Measurements from ENCODE around the gene ICAM4. TPM values are rescaled to one million over a fixed set of nuclear protein-coding genes. Genes with fewer than 3 reads are reported as not detected.

Gene ICAM4
- total and polyA plus RNA-seq, 2 experiments from 2014 or later = 1.1 to 1.3 TPM

- DNase-seq = peak; percentile 80
Observed at GRCh38 chr19:10288662-10289166, 2.0 kb downstream of the ICAM4 start.

GRCh38 chr19:10289167-10289835, 2.5 kb downstream of the ICAM4 start:
- peak overlapping the region; percentile 80 for H3K4me2 ChIP-seq (ENCODE audit: unreplicated experiment)
- H3K36me3 ChIP-seq (ENCODE audit: low read depth) = no peaks in the 10 kb centered on the region; the same call in 1 of the 2 replicates
- H3K27ac ChIP-seq = peak overlapping the region; percentile 68
- H2AFZ ChIP-seq = peak overlapping the region; percentile 76
- no peaks in the 10 kb centered on the region; the same call in 1 of the 2 replicates for H3K4me1 ChIP-seq (ENCODE audit: insufficient read depth)
- in situ Hi-C loops (cut with MboI) = no loop called here
- no peak for TF ChIP-seq EZH2 (IDR thresholded peaks at IDR 0.05; ENCODE audit: insufficient read depth, poor library complexity, severe bottlenecking)
- no peak for TF ChIP-seq EZH2phosphoT487 (IDR thresholded peaks at IDR 0.05; ENCODE audit: insufficient read depth, low read depth)
- H3K79me2 ChIP-seq (ENCODE audit: insufficient read depth) = no peaks in the 10 kb centered on the region
- no peaks in the 10 kb centered on the region for H4K20me1 ChIP-seq (ENCODE audit: insufficient read depth)
- 2% methylated on average over 40 to 49 of the region's 50 CpGs for WGBS, 2 experiments (ENCODE audit: low coverage in 1 of 2, low lambda C conversion rate in 2 of 2, missing lambda C conversion rate in 2 of 2)
- no peaks in the 10 kb centered on the region for H3K9me3 ChIP-seq (ENCODE audit: low read depth)
- no peaks in the 10 kb centered on the region for H3K27me3 ChIP-seq (replicated peaks; ENCODE audit: insufficient read depth)
- peak overlapping the region; percentile 70 for H3K9ac ChIP-seq
- H3K9me2 ChIP-seq (ENCODE audit: insufficient read depth) = no peaks in the 10 kb centered on the region
- peak; percentile 93 for DNase-seq
- H3F3A ChIP-seq (ENCODE audit: insufficient read depth) = 0 out of 2 replicates have a peak, but pooled peaks cover 9% of the 10 kb centered on the region
- H3K4me3 ChIP-seq = peak overlapping the region; percentile 72

More at GRCh38 chr19:10288662-10289166, 2.0 kb downstream of the ICAM4 start:
- peak overlapping the region; percentile 70 for H3K9ac ChIP-seq
- TF ChIP-seq EZH2phosphoT487 (IDR thresholded peaks at IDR 0.05; ENCODE audit: insufficient read depth, low read depth) = no peak
- no peak for TF ChIP-seq EZH2 (IDR thresholded peaks at IDR 0.05; ENCODE audit: insufficient read depth, poor library complexity, severe bottlenecking)
- H3K9me2 ChIP-seq (ENCODE audit: insufficient read depth) = no peaks in the 10 kb centered on the region
- peak overlapping the region; percentile 80 for H3K4me2 ChIP-seq (ENCODE audit: unreplicated experiment)
- in situ Hi-C loops (cut with MboI) = no loop called here
- H3K4me3 ChIP-seq = peak overlapping the region; percentile 72
- H2AFZ ChIP-seq = peak overlapping the region; percentile 76
- no peaks in the 10 kb centered on the region for H3K27me3 ChIP-seq (replicated peaks; ENCODE audit: insufficient read depth)
- no peaks in the 10 kb centered on the region for H3K9me3 ChIP-seq (ENCODE audit: low read depth)
- no peaks in the 10 kb centered on the region for H4K20me1 ChIP-seq (ENCODE audit: insufficient read depth)
- no peaks in the 10 kb centered on the region; the same call in 1 of the 2 replicates for H3K36me3 ChIP-seq (ENCODE audit: low read depth)
- no peaks in the 10 kb centered on the region for H3K79me2 ChIP-seq (ENCODE audit: insufficient read depth)
- H3K4me1 ChIP-seq (ENCODE audit: insufficient read depth) = no peaks in the 10 kb centered on the region; the same call in 1 of the 2 replicates
- H3K27ac ChIP-seq = peak overlapping the region; percentile 68
- WGBS, 2 experiments (ENCODE audit: low coverage in 1 of 2, low lambda C conversion rate in 2 of 2, missing lambda C conversion rate in 2 of 2) = 4 to 5% methylated on average over 19 to 23 of the region's 23 CpGs
- 0 out of 2 replicates have a peak, but pooled peaks cover 9% of the 10 kb centered on the region for H3F3A ChIP-seq (ENCODE audit: insufficient read depth)

GRCh38 chr19:10289836-10290356, 3.1 kb downstream of the ICAM4 start, which contains the start of gene ICAM5:
TSS of gene ICAM5 (plus strand) at chr19:10289952. CDS start at chr19:10290044, 92 bp downstream.
- Histone ChIP-seq H2AFZ (peak within 1 kb of the TSS; percentile 76), H3K27ac (peak within 1 kb of the TSS; percentile 68), H3K9me3 (ENCODE audit: low read depth) (no peaks in the 10 kb centered on the region), H4K20me1 (ENCODE audit: insufficient read depth) (no peaks in the 10 kb centered on the region), H3K4me2 (ENCODE audit: unreplicated experiment) (peak within 1 kb of the TSS; percentile 80), H3K9me2 (ENCODE audit: insufficient read depth) (no peaks in the 10 kb centered on the region), H3K27me3 (replicated peaks; ENCODE audit: insufficient read depth) (no peaks in the 10 kb centered on the region), H3K9ac (peak within 1 kb of the TSS; percentile 70), H3K4me1 (ENCODE audit: insufficient read depth) (no peaks in the 10 kb centered on the region; the same call in 1 of the 2 replicates), H3K36me3 (ENCODE audit: low read depth) (no peaks in the 10 kb centered on the region; the same call in 1 of the 2 replicates), H3K4me3 (peak within 1 kb of the TSS; percentile 72), H3K79me2 (ENCODE audit: insufficient read depth) (no peaks in the 10 kb centered on the region), H3F3A (ENCODE audit: insufficient read depth) (0 out of 2 replicates have a peak, but pooled peaks cover 9% of the 10 kb centered on the region)
- in situ Hi-C loops (cut with MboI) = no loop called here
- peak; percentile 74 for DNase-seq
- TF ChIP-seq EZH2phosphoT487 (IDR thresholded peaks at IDR 0.05; ENCODE audit: insufficient read depth, low read depth) (no peak), EZH2 (IDR thresholded peaks at IDR 0.05; ENCODE audit: insufficient read depth, poor library complexity, severe bottlenecking) (no peak)
- 1 to 4% methylated on average over 17 to 42 of the region's 45 CpGs for WGBS, 2 experiments (ENCODE audit: low coverage in 1 of 2, low lambda C conversion rate in 2 of 2, missing lambda C conversion rate in 2 of 2)

GRCh38 chr19:10290357-10290875, 3.7 kb downstream of the ICAM4 start:
- 3 to 6% methylated on average over 27 to 30 of the region's 30 CpGs for WGBS, 2 experiments (ENCODE audit: low coverage in 1 of 2, low lambda C conversion rate in 2 of 2, missing lambda C conversion rate in 2 of 2)
- H3K36me3 ChIP-seq (ENCODE audit: low read depth) = no peaks in the 10 kb centered on the region
- no peaks in the 10 kb centered on the region for H3K9me2 ChIP-seq (ENCODE audit: insufficient read depth)
- H3K4me3 ChIP-seq = peak overlapping the region; percentile 72
- H3K4me1 ChIP-seq (ENCODE audit: insufficient read depth) = no peaks in the 10 kb centered on the region; the same call in 1 of the 2 replicates
- H4K20me1 ChIP-seq (ENCODE audit: insufficient read depth) = no peaks in the 10 kb centered on the region
- no peak for TF ChIP-seq EZH2 (IDR thresholded peaks at IDR 0.05; ENCODE audit: insufficient read depth, poor library complexity, severe bottlenecking)
- no peak for TF ChIP-seq EZH2phosphoT487 (IDR thresholded peaks at IDR 0.05; ENCODE audit: insufficient read depth, low read depth)
- H3F3A ChIP-seq (ENCODE audit: insufficient read depth) = 0 out of 2 replicates have a peak, but pooled peaks cover 9% of the 10 kb centered on the region
- H3K79me2 ChIP-seq (ENCODE audit: insufficient read depth) = no peaks in the 10 kb centered on the region
- in situ Hi-C loops (cut with MboI) = no loop called here
- H2AFZ ChIP-seq = peak overlapping the region; percentile 76
- peak overlapping the region; percentile 70 for H3K9ac ChIP-seq
- DNase-seq = peak; percentile 73
- H3K27ac ChIP-seq = 0 out of 2 replicates have a peak overlapping the region, but pooled peaks have one; percentile 68
- peak overlapping the region; percentile 80 for H3K4me2 ChIP-seq (ENCODE audit: unreplicated experiment)
- no peaks in the 10 kb centered on the region for H3K9me3 ChIP-seq (ENCODE audit: low read depth)
- no peaks in the 10 kb centered on the region for H3K27me3 ChIP-seq (replicated peaks; ENCODE audit: insufficient read depth)
